Measurements from ENCODE around the gene NPHP4. TPM values are rescaled to one million over a fixed set of nuclear protein-coding genes. Genes with fewer than 3 reads are reported as not detected.
A peak's percentile ranks its signal among the peaks of the same experiment; 100 is the strongest.

NPHP4 gene
- polyA plus RNA-seq, 1 of the 3 experiments (the other 2 are of a cell fraction), result 7.0 TPM

DNA sequence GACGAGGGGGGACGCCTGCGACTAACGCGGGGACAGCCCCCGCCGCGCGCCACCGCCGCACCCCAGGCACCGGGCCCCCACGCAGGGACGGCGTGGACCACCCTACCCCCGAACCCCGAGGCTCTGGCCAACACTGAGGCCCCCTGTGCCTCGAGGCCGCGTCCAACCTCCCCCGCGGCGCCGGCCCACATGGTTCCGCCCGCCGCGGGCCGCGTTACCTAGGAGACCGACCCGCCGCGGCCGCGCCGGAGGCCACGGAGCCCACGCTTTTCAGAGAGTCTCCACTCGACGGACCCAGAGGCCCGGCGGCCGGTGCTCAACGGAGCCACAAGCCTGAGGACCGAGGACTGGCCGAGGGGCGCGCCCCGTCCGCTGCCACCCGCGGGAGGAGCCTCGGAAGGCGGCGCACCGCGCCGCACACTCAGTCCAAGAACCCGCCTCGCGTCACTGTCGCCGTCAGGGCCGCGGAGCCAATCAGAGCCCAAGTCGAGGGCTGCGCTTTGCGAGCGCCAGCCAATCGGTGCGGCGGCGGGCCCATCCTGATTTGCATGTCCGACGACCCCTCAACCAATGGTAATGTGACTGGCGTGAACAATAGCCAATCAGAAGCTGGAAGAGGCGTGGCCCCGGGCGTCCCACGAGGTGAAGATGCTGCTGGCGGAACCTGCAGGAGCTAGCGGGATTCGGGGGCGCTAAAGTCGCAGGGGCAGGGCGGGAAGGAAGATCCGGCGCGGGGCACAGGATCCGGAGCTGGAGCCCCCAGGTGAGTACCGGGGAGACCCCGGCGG, at the start of gene NPHP4 (continued):
- TF ChIP-seq, protein P1, sequence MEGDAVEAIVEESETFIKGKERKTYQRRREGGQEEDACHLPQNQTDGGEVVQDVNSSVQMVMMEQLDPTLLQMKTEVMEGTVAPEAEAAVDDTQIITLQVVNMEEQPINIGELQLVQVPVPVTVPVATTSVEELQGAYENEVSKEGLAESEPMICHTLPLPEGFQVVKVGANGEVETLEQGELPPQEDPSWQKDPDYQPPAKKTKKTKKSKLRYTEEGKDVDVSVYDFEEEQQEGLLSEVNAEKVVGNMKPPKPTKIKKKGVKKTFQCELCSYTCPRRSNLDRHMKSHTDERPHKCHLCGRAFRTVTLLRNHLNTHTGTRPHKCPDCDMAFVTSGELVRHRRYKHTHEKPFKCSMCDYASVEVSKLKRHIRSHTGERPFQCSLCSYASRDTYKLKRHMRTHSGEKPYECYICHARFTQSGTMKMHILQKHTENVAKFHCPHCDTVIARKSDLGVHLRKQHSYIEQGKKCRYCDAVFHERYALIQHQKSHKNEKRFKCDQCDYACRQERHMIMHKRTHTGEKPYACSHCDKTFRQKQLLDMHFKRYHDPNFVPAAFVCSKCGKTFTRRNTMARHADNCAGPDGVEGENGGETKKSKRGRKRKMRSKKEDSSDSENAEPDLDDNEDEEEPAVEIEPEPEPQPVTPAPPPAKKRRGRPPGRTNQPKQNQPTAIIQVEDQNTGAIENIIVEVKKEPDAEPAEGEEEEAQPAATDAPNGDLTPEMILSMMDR (IDR thresholded peaks at IDR 0.05), result peak; percentile 9; the same call in 1 of the 2 replicates
- TF ChIP-seq, protein P2, sequence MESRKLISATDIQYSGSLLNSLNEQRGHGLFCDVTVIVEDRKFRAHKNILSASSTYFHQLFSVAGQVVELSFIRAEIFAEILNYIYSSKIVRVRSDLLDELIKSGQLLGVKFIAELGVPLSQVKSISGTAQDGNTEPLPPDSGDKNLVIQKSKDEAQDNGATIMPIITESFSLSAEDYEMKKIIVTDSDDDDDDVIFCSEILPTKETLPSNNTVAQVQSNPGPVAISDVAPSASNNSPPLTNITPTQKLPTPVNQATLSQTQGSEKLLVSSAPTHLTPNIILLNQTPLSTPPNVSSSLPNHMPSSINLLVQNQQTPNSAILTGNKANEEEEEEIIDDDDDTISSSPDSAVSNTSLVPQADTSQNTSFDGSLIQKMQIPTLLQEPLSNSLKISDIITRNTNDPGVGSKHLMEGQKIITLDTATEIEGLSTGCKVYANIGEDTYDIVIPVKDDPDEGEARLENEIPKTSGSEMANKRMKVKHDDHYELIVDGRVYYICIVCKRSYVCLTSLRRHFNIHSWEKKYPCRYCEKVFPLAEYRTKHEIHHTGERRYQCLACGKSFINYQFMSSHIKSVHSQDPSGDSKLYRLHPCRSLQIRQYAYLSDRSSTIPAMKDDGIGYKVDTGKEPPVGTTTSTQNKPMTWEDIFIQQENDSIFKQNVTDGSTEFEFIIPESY (IDR thresholded peaks at IDR 0.05; ENCODE audit: borderline replicate concordance, low read depth), result no peak
- TF ChIP-seq, protein P3, sequence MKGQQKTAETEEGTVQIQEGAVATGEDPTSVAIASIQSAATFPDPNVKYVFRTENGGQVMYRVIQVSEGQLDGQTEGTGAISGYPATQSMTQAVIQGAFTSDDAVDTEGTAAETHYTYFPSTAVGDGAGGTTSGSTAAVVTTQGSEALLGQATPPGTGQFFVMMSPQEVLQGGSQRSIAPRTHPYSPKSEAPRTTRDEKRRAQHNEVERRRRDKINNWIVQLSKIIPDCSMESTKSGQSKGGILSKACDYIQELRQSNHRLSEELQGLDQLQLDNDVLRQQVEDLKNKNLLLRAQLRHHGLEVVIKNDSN (IDR thresholded peaks at IDR 0.05; ENCODE audit: borderline replicate concordance, low read depth), result peak; percentile 29; the same call in 1 of the 2 replicates
- TF ChIP-seq, protein P4, sequence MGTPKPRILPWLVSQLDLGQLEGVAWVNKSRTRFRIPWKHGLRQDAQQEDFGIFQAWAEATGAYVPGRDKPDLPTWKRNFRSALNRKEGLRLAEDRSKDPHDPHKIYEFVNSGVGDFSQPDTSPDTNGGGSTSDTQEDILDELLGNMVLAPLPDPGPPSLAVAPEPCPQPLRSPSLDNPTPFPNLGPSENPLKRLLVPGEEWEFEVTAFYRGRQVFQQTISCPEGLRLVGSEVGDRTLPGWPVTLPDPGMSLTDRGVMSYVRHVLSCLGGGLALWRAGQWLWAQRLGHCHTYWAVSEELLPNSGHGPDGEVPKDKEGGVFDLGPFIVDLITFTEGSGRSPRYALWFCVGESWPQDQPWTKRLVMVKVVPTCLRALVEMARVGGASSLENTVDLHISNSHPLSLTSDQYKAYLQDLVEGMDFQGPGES (IDR thresholded peaks at IDR 0.05; ENCODE audit: low read depth, low read length), result peak; percentile 96
- no peak for TF ChIP-seq TEAD4 (IDR thresholded peaks at IDR 0.05; ENCODE audit: borderline replicate concordance, insufficient read depth)

DNA sequence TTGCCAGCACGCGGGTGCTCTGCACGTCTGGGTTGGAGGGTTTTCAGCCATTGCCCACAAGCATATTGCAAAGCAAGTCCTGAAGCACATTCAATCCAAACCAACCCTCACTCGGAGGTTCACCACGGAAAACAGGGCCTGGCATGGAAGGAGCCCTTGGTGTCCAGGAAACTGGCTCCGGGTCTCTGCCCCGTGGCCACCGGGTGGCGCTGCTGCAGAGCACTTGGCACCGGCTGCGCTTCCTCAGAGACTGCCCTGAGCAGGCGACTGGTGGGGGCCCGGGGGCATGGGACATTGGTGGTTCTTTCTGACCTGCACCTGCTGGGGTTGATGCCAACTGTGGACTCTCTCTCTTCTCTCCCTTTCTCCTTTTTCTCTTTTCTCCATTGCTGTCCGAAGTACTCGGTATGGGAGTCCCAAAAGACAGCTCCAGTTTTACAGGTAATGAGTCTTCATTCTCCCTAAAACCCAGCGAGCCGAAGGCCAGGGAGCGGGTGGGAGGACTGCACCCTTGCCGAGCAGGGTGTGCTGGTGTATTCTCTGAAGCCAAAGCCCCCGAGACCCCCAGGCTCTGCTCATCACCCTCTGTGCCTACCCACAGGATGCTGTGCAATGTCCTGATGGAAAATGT, 49.3 kb upstream of the NPHP4 start:
- no peaks in the 10 kb centered on the region for H3K9me2 ChIP-seq
- peak; percentile 83 for DNase-seq
- peak overlapping the region in 1 of 2 experiments; percentile 37; a peak in 1 of 4 replicates for H3K4me3 ChIP-seq (ENCODE audit: low read depth in 2 of 2, low read length in 1 of 2)
- no peaks in the 10 kb centered on the region for H3K36me3 ChIP-seq (replicated peaks in 1 of 2; ENCODE audit: control insufficient read depth in 1 of 2, insufficient read depth in 2 of 2, low read length in 1 of 2)
- ChIA-PET POLR2A (no interaction called here), CTCF (interaction anchor here (0.6 to 3.7 kb wide), 15 partner anchors 7 to 204 kb away, joined by 3 to 32 read pairs (median 4); no protein-coding TSS in a partner anchor)
- H4K20me1 ChIP-seq (ENCODE audit: insufficient read depth), result no peaks in the 10 kb centered on the region
- H3K4me2 ChIP-seq, result no peak overlapping the region
- no peak overlapping the region for H2AFZ ChIP-seq (ENCODE audit: low read depth)
- WGBS (ENCODE audit: low lambda C conversion rate), result 75% methylated on average over 5 of the region's 20 CpGs
- no peaks in the 10 kb centered on the region for H3K9me3 ChIP-seq
- peaks cover 5 to 24% of the 10 kb centered on the region in 2 experiments; a peak in 1 of 4 replicates for H3K4me1 ChIP-seq (ENCODE audit: control insufficient read depth in 1 of 2, insufficient read depth in 2 of 2, low read depth in 1 of 2, low read length in 1 of 2)
- H3K9ac ChIP-seq, result no peak overlapping the region
- H3F3A ChIP-seq (replicated peaks; ENCODE audit: insufficient read depth), result no peaks in the 10 kb centered on the region
- no peaks in the 10 kb centered on the region for H3K79me2 ChIP-seq (ENCODE audit: insufficient read depth)
- no peaks in the 10 kb centered on the region for H3K27me3 ChIP-seq (ENCODE audit: insufficient read depth)
- H3K27ac ChIP-seq (ENCODE audit: low read depth in 2 of 2, low read length in 1 of 2), result no peak overlapping the region
- TF ChIP-seq FOXM1 (IDR thresholded peaks at IDR 0.05; ENCODE audit: low read depth) (no peak), MEF2A (IDR thresholded peaks at IDR 0.05; ENCODE audit: borderline replicate concordance, low read depth) (no peak), GABPA (IDR thresholded peaks at IDR 0.05; ENCODE audit: low read depth) (no peak), SIN3A (IDR thresholded peaks at IDR 0.05; ENCODE audit: borderline replicate concordance, low read depth, low read length) (no peak), GATA2 (CRISPR knock-in tag; IDR thresholded peaks at IDR 0.05) (no peak), FOXJ3 (CRISPR knock-in tag; IDR thresholded peaks at IDR 0.05) (no peak), TCF12 (IDR thresholded peaks at IDR 0.05) (no peak), RCOR1 (IDR thresholded peaks at IDR 0.05; ENCODE audit: low read length) (no peak), MXI1 (IDR thresholded peaks at IDR 0.05; ENCODE audit: low read depth, low read length) (no peak), YY1 (IDR thresholded peaks at IDR 0.05; ENCODE audit: low read depth) (no peak), RAD21 (IDR thresholded peaks at IDR 0.05; ENCODE audit: low read length) (peak; percentile 70), TEAD4 (IDR thresholded peaks at IDR 0.05; ENCODE audit: borderline replicate concordance, insufficient read depth) (no peak), RFX5 (IDR thresholded peaks at IDR 0.05; ENCODE audit: low read length) (no peak)
- TF ChIP-seq, protein P4 (IDR thresholded peaks at IDR 0.05; ENCODE audit: low read depth, low read length), result no peak
- TF ChIP-seq, protein P5, sequence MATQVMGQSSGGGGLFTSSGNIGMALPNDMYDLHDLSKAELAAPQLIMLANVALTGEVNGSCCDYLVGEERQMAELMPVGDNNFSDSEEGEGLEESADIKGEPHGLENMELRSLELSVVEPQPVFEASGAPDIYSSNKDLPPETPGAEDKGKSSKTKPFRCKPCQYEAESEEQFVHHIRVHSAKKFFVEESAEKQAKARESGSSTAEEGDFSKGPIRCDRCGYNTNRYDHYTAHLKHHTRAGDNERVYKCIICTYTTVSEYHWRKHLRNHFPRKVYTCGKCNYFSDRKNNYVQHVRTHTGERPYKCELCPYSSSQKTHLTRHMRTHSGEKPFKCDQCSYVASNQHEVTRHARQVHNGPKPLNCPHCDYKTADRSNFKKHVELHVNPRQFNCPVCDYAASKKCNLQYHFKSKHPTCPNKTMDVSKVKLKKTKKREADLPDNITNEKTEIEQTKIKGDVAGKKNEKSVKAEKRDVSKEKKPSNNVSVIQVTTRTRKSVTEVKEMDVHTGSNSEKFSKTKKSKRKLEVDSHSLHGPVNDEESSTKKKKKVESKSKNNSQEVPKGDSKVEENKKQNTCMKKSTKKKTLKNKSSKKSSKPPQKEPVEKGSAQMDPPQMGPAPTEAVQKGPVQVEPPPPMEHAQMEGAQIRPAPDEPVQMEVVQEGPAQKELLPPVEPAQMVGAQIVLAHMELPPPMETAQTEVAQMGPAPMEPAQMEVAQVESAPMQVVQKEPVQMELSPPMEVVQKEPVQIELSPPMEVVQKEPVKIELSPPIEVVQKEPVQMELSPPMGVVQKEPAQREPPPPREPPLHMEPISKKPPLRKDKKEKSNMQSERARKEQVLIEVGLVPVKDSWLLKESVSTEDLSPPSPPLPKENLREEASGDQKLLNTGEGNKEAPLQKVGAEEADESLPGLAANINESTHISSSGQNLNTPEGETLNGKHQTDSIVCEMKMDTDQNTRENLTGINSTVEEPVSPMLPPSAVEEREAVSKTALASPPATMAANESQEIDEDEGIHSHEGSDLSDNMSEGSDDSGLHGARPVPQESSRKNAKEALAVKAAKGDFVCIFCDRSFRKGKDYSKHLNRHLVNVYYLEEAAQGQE (IDR thresholded peaks at IDR 0.05; ENCODE audit: low read depth, low read length), result no peak
